T-helper 9 cell (primary cell): ENCODE measurements around the gene YBX2.

ENCODE experiments used
- DNase-seq: peaks from one replicate; pipeline ENCODE4 v3.0.0-alpha.2; 2020

The YBX2 gene

DNA sequence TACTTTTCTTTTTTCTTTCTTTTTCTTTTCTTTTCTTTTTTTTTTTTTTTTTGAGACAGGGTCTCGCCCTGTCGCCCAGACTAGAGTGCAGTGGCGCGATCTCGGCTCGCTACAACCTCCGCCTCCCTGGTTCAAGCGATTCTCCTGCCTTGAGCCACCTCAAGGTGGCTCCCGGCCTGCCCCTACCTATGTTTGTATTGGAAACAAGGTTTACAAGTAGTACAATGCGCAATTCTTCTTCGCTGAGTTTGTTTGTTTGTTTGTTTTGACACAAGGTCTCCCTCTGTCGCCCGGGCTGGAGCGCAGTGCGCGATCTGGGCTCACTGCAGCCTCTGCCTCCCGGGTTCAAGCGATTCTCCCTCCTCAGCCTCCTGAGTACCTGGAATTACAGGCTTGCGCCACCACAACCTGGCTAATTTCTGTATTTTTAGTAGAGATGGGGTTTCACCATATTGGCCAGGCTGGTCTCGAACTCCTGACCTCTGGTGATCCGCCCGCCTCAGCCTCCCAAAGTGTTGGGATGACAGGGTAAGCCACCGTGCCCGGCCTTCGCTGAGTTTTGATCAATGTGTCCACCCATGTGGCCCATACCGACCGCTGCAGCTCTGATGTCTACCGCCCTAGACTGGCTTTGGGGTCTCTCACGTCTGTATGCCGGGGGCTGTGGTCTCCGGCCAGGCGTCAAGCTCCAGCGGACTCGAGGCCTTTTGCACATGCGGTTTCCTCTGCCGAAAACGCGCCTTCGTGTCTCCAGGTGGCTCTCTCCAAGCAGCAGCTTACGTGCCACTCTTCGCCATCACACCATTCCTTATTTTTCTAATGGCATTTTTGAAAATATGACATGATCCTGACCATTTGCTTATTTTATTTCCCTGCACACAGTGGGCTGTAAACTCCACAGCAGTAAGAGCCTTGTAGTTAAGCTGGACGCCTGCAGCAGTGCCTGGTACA, 1.1 kb upstream of the YBX2 start:
- no peak for DNase-seq

DNA sequence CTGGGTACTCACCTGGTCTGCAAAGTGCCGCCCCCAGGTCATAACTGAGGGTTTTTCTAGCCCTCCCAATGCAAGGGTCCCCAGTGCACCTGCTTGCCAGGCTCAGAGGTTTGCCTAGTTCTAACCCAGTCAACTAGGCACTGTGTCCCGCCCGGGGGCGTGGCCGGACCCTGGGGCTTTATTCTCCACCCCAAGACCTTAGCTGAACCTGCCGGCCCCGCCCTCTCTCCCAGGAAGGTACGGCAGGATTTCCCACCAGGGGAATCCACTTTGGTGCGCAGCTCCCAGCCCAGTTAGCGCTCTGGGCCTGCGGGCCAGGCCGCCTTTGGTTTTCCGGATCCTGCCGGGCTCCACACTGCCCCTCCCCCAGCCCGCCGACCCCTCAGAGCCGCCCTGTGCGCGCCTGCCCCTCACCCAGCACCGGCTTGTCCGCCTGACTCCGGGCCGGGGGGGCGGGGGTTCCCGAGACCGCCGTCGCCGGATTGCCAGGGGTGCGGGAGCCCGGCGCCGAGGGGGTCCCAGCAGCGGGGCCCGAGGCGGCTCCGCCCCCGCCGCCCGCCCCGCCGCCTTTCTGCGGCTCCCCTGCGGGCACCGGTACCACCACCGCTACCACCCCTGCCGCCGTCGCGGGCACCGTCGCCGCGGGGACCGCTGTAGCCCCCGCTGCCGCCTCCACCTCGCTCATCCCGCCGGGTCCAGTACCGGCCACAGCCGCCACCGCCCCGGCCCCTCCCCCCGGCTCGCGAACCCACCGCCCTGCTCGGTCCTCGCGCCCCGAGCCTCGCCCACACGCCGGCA, 424 bp downstream of the YBX2 start:
- DNase-seq, result no peak

DNA sequence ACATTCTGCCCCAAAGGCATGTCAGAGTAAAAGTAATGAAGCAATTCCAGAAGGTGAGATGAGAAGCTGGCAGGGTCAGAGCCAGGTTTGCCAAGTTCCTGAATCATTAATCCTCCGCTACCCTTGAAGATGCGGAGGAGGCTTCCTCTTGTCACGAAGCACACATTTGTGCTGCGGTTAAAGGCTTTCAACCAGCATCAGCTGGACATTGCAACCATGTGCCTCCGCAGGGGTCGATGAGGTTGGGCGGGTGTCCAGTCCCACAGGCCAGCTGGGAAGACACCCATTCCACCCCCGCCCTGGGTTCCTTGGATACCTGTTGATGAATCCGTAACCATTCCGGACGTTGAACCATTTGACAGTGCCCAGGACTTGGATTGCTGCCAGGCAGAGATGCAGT, 1.3 kb downstream of the YBX2 start:
- DNase-seq, result no peak

DNA sequence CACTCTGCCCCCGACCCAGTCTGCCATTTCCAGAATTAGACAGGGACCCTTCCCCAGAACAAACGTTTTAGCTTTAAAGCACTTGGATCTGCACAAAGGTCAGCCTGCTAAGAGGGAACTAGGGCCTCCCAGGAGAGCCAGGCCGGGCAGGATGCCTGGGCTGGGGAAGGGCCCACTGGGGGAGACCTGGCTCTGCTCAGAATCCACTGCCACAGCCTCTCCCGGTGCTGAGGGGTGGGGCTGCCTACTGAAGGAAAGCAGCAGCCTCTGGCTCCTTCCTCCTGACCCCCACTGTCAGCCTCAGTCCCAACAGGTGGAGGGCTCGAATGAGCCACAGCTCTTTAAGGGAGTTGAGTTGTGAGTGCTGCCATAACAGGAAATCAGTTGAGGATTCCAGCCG, 1.7 kb downstream of the YBX2 start:
- no peak for DNase-seq

DNA sequence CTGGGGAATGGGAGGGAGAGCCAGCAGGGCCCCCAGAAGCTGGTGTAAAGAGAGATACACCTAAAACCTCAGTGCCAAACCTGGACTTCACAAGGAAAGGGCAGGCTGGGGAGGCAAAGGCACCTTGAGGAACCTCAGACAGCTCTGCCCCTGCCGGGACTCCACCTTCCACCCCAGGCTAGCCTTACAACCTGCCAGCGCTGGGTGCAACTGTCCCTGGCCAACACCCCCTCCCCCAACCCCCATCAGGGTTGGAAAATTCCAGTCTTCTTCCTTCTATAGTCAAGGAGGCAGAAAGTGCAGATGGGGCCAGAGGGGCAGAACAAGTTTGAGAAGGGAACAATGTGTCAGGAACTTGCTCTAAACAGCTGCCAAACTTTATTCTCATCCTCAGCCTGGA, 2.2 kb downstream of the YBX2 start:
- DNase-seq, result no peak

DNA sequence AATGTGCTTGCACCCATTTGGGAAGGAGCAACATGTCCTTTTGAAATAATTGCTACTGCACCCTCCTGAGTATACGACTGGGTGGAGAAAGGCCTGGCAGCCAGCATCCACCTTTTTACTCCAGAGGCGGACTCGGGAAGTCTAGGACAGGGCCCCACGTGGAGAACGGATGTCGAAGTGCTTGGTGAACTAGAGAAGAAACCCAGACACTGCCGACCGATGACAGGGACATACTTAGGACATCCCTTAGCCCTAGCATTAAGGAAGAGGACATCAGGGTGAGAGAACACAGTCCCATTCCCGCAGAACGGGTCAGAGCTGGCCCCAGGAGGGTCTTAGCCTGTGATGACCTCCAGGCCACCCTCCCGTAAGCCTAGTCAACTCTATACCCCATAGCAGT, 3.8 kb downstream of the YBX2 start:
- DNase-seq, result no peak

DNA sequence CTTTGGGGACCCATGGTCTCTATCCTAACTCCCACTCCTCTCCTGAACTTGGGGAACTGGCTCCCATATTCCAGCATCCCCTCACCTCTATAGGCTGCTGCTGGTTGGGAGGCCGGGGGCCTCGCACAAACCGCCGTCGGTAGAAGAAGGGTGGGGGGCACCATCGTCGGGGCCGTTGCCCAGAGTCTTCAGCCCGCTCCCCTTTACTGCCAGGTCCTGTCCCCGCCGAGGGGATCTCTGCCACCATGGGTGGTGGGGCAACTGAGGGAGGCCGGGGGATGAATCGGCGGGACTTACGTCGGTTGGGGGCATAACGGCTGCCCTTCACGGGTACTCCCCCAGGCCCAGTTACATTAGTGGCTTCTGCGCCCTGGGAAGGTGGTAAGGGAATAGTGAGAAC, 4.3 kb downstream of the YBX2 start:
- DNase-seq, result no peak

DNA sequence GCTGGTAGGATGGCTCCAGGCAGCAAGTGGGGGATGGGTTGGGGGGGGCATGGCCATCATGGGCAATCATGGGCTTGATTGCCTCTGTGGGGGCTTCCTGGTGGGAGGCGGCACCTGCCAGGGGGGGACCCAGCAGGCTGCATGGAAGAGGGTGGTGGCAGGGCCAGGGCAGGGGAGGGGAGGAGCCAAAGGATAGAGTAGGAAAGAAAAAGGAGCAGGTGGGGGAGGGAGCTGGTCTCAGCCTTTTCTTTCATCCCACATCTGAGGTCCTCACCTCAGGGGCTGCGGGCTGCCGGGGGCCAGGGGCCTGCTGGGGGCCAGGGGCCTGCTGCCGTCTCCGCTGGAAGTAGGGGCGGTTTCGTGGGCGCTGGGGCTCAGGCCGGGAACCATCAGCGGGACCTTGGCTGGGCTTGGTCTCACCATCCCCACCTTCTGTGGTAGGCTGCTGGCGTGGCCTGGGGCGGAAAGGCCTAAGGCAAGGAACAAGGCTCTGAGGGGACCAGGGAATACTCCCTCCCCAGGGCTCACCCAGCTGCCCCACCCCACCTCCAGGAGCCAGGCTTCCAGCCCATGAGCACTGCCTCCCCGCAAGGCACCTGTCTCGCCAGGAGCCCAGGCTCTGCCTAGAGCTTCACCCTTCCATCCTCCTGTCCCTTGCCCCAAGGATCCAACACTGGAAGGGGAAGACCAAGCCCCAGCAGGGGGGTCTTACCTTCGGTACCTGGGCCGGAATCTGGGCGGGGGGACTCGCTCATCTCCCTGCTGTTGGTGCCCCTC, 5.0 kb downstream of the YBX2 start:
- no peak for DNase-seq

DNA sequence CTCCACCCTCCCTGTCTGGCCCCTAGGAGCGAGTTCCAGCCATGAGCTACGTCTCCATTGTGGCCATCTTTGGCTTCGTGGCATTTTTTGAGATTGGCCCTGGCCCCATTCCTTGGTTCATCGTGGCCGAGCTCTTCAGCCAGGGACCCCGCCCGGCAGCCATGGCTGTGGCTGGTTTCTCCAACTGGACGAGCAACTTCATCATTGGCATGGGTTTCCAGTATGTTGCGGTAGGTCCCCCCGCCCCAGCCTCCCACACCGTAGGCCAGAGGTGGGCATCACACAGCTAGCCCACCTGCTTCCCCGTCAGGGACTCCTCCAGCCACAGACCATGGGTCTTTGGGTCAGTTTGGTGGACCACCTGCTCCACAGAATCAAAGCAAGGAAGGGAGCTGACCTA, 8.8 kb downstream of the YBX2 start:
- DNase-seq, result no peak

DNA sequence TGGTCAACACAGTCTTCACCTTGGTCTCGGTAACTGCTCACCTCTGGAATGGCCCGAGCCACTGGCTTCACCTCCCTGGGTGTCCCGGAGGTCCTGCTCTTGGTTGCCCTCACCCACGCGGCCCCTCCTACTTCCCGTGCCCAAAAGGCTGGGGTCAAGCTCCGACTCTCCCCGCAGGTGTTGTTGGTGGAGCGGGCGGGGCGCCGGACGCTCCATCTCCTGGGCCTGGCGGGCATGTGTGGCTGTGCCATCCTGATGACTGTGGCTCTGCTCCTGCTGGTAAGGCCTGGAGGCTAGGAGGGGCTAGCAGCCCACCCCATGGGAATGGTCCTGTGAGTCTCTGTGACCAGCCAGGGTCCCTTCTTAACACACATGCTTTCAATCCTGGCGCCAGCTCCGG, 9.5 kb downstream of the YBX2 start:
- DNase-seq, result no peak

DNA sequence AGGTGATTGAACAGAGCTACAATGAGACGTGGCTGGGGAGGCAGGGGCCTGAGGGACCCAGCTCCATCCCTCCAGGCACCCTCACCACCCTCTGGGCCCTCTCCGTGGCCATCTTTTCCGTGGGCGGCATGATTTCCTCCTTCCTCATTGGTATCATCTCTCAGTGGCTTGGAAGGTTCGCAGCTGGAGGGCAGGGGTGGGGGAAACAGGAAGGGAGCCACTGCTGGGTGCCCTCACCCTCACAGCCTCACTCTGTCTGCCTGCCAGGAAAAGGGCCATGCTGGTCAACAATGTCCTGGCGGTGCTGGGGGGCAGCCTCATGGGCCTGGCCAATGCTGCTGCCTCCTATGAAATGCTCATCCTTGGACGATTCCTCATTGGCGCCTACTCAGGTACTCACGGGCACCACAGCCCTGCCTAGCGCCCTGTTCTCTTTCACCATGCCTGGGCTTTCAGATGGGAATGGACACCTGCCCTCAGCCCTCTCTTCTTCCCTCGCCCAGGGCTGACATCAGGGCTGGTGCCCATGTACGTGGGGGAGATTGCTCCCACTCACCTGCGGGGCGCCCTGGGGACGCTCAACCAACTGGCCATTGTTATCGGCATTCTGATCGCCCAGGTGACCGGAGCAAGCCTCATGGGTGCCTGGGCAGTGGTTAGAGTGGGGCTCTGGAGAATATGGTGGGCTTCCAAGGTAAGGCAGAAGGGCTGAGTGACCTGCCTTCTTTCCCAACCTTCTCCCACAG, 10.8 kb downstream of the YBX2 start:
- DNase-seq, result no peak

DNA sequence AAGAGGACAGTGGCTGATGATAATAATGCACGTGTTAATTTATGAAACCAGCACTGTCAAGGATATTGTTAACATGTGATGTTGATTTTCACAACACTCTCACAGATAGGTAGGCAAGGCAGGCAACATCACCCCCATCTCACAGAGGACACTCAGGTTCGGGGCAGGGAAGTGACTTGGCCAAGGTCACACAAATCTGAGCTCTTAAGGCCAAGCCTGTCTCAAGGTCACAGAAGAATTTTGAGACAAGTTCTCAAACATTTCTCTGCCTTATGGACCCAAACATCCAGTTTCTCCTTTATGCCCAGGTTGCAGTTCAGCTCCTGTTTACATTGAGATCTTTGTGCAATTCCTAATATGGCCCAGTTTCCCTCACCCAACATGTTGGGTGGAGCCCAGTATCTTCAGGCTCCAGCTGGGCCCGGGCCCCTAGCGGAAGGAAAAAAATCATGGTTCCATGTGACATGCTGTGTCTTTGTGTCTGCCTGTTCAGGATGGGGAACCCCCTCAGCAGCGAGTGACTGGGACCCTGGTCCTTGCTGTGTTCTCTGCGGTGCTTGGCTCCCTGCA, 11.6 kb downstream of the YBX2 start:
- DNase-seq, result no peak

DNA sequence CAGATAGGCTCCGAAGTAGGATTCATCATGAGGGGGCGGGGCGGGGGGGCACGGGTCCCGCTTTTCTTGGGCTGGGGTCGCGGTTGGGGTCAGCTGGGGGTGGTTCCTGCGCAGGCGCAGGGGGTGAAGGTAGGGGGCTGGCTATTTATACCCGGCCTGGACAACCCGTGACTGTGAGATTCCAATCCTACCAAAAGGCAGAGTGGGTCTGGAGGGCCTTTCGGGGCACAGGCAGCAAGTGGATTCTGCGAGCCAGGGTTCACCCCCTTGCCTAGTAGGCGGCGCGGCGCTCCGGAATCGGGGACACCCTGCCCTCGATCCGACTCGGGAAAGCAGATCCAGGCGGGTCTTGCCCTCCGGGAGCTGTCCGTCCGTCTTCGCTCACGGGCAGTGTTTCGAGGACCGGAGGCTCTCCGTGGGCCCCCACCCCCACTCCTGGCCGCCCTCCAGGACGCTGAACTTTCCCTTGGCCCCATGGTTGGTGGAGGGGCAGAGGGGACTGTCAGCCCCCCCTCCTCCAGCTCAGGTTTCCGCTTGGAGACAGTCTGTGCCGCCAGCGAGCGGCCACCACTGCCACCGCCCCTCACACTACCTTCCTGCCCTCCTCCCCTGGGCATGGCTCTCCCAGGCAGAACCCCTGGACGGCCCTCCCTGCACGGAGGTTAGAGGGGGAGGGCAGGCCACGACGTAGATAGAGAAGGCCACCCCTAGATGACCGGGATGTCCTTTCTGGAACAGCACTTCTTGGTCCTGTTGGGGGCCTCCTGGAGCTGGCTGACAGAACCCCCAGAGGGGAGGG, 12.3 kb downstream of the YBX2 start:
- no peak for DNase-seq

DNA sequence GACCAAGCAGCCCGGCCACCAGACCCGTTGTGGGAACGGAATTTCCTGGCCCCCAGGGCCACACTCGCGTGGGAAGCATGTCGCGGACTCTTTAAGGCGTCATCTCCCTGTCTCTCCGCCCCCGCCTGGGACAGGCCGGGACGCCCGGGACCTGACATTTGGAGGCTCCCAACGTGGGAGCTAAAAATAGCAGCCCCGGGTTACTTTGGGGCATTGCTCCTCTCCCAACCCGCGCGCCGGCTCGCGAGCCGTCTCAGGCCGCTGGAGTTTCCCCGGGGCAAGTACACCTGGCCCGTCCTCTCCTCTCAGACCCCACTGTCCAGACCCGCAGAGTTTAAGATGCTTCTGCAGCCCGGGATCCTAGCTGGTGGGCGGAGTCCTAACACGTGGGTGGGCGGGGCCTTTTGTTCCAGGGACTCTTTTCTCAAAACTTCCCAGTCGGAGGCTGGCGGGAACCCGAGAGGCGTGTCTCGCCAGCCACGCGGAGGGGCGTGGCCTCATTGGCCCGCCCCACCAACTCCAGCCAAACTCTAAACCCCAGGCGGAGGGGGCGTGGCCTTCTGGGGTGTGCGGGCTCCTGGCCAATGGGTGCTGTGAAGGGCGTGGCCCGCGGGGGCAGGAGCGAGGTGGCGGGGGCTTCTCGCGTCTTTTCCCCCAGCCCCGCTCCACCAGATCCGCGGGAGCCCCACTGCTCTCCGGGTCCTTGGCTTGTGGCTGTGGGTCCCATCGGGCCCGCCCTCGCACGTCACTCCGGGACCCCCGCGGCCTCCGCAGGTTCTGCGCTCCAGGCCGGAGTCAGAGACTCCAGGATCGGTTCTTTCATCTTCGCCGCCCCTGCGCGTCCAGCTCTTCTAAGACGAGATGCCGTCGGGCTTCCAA, 13.1 kb downstream of the YBX2 start, which contains the start of gene SLC2A4:
Gene SLC2A4 (plus strand): TSS at position 645 of the 879 bp plus-strand sequence. CDS start 217 bp downstream, at position 862.
- DNase-seq, result peak; percentile 68

DNA sequence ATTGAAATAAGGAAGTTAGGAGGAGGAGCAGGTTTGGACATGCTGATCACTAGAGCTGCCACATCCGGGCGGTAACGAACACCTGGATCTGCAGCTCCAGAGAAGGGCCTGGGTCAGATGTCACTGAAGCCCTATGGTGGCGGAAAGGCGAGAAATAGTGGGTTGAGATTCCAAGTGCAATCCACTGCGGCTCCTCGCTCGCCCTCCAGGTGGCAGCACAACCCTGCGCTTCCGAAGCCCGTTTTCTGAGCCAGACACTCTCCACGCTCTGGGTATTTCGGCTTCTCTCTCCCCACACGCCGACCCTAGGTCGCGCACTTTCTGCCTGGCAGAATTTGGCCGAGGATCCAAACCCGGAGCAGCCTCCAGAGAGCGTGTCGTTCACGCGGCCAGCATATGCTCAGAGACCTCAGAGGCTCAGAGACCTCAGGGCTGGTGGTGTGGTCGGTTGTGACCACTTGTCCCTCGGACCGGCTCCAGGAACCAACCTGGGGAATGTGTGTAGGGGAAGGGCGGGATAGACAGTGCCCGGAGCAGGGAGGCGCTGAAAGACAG, 13.8 kb downstream of the YBX2 start:
- peak; percentile 74 for DNase-seq

DNA sequence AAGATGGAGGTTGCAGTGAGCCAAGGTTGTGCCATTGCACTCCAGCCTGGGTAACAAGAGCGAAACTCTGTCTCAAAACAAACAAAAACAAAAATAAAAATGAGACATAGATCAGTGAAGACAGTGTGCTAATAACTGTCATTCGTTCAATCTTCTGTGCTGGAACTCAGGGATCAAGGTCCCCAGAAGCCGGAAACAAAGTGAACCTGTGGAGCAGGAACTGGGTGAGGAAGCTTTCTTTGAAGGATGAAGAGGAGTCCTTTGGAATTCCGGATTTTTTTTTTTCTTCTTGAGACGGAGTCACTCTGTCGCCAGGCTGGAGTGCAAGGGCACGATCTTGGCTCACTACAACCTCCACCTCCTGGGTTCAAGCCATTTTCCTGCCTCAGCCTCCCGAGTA, 15.0 kb downstream of the YBX2 start:
- DNase-seq, result no peak

DNA sequence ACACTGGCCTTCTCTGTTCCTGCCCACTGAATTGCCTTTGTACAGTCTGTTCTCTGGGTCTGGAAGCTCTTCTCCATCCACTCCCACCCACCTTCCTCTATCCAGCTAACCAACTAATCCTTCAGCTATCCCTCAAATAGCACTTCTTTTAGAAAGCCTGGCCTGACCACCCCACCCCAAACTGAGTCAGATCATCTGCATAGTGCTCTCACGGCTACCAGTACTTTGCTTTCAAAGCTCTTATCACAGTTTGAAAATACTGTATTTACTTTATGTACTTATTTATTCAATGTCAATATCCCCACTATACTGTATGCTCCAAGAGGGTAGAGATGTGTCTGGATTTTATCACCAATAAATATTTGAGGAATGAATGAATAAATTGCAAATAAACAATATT, 27.7 kb downstream of the YBX2 start:
- no peak for DNase-seq

DNA sequence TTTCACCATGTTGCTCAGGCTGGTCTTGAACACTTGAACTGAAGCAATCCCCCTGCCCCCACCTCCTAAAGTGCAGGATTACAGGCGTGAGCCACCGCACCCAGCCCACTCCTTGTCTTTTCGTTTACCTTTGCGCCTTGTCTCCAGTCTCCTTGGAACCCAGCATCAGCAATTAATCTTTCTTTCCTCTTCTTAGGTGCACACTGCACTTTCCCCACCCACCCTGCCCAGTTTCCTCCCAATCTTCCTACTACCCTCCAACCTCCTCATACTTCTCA, 30.7 kb downstream of the YBX2 start:
- no peak for DNase-seq

DNA sequence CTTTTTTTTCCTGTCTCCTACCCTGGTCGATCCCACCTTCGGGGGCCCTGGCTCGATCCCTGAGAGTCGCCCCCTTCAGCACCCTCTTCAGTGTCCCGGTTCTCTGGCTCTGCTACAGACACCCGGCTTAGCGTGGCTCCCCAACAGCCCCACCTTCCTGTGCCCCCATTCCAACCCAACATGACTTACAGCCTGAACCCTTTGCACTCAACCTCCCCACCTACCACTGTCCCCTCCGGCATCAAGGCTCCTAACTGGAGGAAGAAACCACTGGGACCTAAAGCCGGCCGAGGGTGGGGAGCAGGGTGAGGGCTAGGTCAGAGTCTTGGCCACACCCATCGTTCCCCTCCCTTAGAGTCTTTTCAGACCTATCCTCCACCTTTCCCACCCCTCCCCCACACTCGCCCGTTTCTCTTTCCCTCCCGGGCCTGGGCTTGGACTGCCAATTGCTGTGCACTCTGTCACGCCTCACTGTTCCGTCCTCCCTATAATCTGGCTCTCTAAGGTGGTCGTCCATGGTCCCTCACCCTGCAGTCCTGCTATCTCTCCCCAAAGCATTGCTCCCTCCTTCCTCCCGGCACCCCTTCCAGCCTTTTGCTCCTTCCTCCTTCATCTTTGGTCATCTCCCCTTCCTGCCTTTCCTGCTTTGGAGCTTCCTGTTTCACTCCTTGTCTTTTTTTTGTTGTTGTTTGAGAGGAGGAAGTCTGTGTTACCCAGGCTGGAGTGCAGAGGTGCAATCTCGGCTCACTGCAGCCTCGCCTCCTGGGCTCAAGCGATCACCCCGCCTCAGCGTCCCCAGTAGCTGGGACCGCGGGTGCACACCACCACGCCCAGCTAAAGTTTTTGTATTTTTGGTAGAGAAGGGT, 31.3 kb downstream of the YBX2 start:
- DNase-seq, result no peak
